ENCODE results near the gene POU2F1.

POU2F1 gene

GRCh38 chr1:167325151-167325550, 104.5 kb downstream of the POU2F1 start:
- DNase-seq = no peak

- no peak for DNase-seq
Measured at GRCh38 chr1:167328306-167328815, 107.7 kb downstream of the POU2F1 start.

GRCh38 chr1:167328816-167329483, 108.3 kb downstream of the POU2F1 start:
- no peak for DNase-seq

GRCh38 chr1:167330601-167331293, 110.1 kb downstream of the POU2F1 start:
- DNase-seq = no peak

GRCh38 chr1:167331650-167332049, 111.0 kb downstream of the POU2F1 start:
- no peak for DNase-seq

GRCh38 chr1:167332503-167332902, 111.8 kb downstream of the POU2F1 start:
- no peak for DNase-seq

GRCh38 chr1:167333124-167333523, 112.4 kb downstream of the POU2F1 start:
- no peak for DNase-seq

GRCh38 chr1:167333703-167334102, 113.0 kb downstream of the POU2F1 start:
- DNase-seq = no peak

- no peak for DNase-seq
Measured at GRCh38 chr1:167339405-167339804, 118.7 kb downstream of the POU2F1 start.

- no peak for DNase-seq
Measured at GRCh38 chr1:167342846-167343245, 122.2 kb downstream of the POU2F1 start.

- DNase-seq = no peak
Measured at GRCh38 chr1:167344112-167344511, 123.4 kb downstream of the POU2F1 start.

- DNase-seq = no peak
Measured at GRCh38 chr1:167344615-167345385, 124.1 kb downstream of the POU2F1 start.

GRCh38 chr1:167345386-167345733, 124.7 kb downstream of the POU2F1 start:
- no peak for DNase-seq

- no peak for DNase-seq
Measured at GRCh38 chr1:167357305-167357704, 136.6 kb downstream of the POU2F1 start.

- no peak for DNase-seq
Measured at GRCh38 chr1:167359295-167359694, 138.6 kb downstream of the POU2F1 start.

- DNase-seq = no peak
Measured at GRCh38 chr1:167360120-167360519, 139.4 kb downstream of the POU2F1 start.

GRCh38 chr1:167362638-167363037, 142.0 kb downstream of the POU2F1 start:
- DNase-seq = no peak

- no peak for DNase-seq
Measured at GRCh38 chr1:167364826-167365225, 144.1 kb downstream of the POU2F1 start.

GRCh38 chr1:167365360-167365759, 144.7 kb downstream of the POU2F1 start:
- no peak for DNase-seq

- no peak for DNase-seq
Measured at GRCh38 chr1:167367705-167368104, 147.0 kb downstream of the POU2F1 start.

- no peak for DNase-seq
Measured at GRCh38 chr1:167369175-167369574, 148.5 kb downstream of the POU2F1 start.

- no peak for DNase-seq
Measured at GRCh38 chr1:167369933-167370332, 149.2 kb downstream of the POU2F1 start.

GRCh38 chr1:167371030-167371429, 150.3 kb downstream of the POU2F1 start:
- no peak for DNase-seq

GRCh38 chr1:167373398-167373797, 152.7 kb downstream of the POU2F1 start:
- no peak for DNase-seq
